NCI-H460 (cell line): ENCODE data around the gene NOP14. TPM values are rescaled to one million over a fixed set of nuclear protein-coding genes. Genes with fewer than 3 reads are reported as not detected.
"Not testable (repeated sequence)": the region's sequence is repeated elsewhere in the genome, so short reads cannot be mapped to it uniquely, and the experiment has no call there.

Source experiments
- DNase-seq: peaks from one replicate; pipeline ENCODE4 v3.0.0-alpha.2; 2016; ENCODE audit warnings: low read depth; ENCODE audit errors: extremely low read depth
- total RNA-seq: library from RNA; depleted of rRNA; stranded (reverse); fragments of >200 nt; shearing (Covaris generic); gene quantifications from 2 replicates; pipeline ENCODE4 v1.2.3, GENCODE V29; 2014

NOP14 gene
- total RNA-seq, 1 experiment from 2014 or later: 37.1 TPM

DNA sequence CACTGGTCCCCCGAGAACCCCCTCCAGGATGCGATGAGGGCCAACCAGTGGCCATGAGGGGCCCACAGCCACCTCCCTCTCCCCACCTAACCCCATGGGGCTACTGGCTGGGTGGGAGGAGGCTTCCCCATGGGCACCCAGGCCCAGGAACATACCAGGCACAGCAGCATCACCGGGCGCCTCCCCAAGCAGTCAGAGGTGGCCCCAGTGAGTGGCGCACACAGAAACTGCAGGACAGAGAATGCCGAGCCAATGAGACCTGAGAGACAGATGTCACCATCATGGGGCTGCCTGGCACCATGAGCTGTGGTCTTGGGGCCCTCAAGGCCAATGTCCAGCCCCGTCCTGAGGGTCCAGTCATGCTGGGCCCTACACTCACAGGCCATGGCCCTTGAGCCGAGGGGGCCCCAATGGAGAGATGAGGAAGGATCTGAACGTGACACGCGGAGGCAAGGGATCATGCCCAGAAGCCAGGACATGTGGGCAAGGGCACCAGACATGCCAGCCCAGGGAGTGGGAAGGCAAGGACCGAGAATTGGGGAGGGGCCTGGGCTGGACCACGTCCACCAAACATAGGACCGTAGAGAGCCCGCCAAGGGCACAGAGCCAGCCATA, 30.1 kb downstream of the NOP14 start:
- DNase-seq: no peak

GRCh38 chr4:2932321-2932950, 30.8 kb downstream of the NOP14 start:
- no peak for DNase-seq

- DNase-seq: no peak
These were observed 31.5 kb downstream of the NOP14 start for GRCh38 chr4:2931512-2932301.

DNA sequence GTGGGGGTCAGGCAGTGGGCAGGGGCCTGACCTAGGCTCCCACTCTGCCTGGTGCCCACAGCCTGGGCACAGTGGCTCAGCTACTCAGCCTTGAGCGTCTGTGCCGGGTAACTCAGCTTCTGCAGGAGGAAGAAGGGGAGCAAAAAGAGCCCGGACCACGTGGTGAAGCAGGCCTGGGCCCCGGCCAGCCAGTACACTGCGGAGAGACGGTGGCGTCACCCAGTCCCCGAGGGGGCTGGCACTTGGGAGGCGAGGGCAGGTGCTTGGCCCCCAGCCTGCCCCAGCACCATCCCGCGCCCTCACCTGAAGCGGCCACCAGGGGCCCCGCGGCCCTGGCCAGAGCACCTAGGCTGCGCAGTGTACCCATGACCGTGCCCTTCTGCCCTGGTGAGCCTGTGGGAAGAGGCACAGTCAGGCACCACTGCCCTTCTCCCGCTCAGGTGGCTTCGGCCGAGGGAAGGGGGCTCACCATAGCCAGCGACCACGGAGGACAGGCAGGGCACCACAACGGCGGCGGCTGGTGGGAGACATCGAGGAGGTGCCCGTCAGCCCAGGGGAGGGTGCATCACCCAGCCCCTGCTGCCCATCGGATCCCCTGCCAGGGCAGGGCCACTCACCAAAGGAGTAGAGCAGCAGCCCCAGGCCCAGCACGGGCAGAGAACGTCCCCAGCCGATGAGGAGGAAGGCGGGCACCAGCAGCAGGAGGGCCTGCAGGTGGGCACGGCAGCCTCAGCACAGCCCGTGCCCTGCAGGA, 32.3 kb downstream of the NOP14 start:
- no peak for DNase-seq

DNA sequence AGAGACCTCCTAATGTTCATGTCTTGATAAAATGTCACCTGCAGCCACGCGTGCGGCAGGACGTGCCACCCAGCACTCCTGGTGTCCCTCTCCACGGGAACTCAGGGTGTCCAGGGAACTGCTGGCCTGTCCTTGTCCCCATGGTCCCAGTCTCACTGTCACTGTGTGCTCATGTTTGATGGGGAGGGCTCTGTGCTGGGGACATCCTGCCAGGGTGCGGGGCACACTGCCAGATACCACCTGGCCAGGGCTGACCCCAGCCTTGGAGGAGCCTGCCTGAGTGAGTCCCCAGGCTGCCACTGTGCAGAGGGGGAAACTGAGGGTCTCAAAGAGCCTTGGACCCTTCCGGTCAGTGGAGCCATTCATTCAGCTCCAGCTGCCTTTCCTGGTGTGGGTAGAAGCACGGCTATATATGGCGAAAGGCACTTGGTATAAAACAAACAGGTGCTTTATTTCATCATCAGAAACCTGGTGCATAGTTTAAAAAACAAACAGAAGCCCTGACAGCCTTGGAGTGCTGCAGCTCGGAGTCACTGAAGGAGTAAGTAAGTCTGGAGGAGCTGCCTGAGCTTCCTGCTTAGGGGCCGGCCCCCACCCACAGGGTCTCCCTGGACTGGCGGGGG, 33.0 kb downstream of the NOP14 start:
- no peak for DNase-seq

DNA sequence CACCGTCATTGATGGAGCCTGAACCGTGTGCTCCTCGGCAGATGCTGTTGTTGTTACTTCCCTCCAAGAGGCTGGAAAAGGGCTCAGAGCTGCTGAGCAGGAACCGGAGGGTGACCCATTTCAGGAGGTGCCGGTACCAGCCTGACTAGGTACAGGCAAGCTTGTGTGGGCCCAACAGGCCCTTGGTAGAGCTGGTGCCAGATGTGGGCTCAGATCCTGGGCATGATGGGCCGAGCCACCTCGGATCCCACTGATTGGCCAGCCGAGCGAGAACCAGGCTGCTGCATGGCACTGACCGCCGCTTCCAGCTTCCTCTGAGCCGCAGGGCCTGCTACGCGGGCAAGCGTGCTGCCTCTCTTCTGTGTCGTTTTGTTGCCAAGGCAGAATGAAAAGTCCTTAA, 33.7 kb downstream of the NOP14 start:
- DNase-seq: no peak

- DNase-seq: no peak
These were observed 34.7 kb downstream of the NOP14 start for GRCh38 chr4:2928242-2929176.

GRCh38 chr4:2927696-2928075, 35.5 kb downstream of the NOP14 start:
- DNase-seq: no peak

DNA sequence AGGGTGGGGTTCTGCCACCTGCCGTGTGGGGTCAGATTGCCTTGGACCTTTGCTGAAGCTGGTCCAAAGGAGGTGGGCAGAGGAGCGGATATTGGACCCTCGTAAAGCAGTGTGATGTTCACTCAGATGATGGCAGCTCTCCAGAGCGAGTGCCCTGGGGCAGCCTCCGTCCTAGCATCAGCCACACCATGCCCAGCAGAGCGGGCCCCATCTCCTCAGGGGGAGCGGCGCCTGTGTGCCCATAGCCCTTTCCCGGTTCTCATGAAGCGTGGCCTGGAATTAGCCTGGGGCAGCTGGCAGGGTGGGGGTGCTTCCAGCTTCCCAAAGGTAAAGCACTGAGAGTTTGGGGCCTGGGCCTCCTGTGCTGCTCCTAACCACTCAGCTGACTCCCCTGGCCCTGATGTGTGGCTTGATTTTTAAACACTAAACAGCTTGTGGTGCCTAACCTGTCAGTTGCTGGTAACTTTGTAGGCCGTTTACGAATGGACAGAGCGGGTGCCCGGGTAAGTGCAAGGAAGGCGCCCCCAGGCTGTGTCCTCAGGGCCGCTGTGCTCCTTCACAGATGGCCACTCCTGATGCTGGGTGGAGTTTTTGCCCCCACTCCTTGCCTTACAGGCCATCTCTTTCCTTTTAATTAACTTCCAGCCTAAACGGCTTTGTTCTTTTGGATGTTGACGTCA, 36.0 kb downstream of the NOP14 start:
- no peak for DNase-seq

DNA sequence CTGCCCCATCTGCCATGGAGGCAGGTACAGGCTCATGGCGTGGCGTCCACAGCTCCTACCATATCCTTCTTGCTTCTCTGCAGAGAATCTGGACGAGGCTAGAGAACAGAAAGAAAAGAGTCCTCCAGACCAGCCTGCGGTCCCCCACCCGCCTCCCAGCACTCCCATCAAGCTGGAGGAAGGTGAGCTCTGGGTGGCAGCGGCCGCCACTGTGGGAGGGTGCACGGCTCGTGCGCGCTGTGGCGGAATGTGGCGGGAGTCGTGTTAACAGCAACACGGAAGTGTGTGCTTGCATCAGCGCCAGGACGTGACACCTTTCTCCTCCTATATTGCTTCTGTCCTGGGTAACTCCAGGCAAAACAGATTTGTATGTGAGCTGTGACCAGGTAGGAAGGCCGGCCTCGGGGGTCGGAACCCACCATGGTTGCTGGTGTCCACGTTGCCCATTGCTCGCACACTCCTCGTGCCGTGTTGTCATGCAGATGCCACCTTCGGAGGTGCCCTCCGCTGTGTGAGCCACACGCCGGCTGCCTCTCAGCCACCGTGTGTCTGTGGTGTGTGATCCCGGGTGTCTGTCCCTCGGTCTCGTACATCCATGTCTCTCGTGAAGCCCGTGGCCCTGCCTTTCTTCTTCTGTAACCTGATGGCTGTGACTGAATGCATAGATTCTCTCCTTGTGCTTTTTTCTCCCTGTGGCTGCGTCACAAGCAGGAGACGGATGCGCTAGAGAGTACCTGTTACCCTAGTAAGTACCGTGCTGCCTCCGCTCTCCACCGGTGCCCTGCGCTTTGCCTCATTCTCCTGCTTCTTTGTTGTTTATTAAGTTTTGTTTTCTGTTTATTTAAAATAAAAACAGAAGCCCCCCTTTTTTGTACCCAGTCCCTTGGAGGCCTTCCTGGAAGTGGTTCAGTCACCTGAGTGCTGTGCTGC, 37.0 kb downstream of the NOP14 start:
- DNase-seq: no peak

DNA sequence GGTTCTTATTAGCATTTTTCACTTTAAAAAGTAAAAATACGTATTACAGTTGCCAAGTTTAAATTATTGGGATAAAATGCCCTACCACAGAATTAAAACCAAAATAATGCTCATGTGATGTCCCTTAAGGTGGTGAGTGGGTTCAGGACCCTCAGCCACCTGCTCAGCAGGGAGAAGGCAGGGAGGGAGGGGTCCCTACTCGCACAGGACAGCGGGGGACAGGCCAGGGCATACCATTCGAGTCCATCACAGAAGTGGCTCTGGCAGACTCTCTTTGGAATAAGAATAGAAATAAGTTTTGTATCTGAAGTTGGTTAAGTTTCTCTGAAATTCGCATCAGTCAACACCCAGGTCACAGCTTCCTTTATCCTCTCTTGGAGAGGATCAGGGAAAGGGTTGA, 37.7 kb downstream of the NOP14 start:
- no peak for DNase-seq

DNA sequence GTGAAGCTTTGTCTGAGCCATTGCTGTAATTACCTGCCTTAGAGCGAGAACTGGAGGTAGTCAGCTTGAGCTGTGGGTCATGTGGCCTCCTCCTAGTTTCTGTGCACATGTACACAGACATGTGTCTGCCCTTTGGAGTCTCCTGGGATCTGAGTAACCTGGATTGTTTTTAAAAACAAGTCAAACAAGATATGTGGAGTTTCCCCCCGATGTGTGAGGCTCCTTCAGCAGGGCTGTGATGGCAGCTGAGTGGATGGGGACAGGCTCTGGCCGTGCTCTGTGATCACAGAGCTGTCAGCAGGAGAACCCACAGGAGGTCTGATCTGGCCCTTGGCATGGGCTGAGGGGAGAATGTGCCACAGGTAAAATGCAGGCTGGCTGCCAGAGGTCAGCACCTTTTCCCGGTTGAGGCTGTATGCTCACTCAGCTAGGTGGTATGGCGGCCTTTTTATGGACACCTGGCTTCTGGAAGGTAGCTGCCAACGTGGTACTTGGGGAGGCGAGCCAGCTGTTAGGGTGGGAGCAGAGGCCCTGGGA, 38.4 kb downstream of the NOP14 start:
- no peak for DNase-seq

GRCh38 chr4:2924286-2924685, 38.9 kb downstream of the NOP14 start:
- no peak for DNase-seq

DNA sequence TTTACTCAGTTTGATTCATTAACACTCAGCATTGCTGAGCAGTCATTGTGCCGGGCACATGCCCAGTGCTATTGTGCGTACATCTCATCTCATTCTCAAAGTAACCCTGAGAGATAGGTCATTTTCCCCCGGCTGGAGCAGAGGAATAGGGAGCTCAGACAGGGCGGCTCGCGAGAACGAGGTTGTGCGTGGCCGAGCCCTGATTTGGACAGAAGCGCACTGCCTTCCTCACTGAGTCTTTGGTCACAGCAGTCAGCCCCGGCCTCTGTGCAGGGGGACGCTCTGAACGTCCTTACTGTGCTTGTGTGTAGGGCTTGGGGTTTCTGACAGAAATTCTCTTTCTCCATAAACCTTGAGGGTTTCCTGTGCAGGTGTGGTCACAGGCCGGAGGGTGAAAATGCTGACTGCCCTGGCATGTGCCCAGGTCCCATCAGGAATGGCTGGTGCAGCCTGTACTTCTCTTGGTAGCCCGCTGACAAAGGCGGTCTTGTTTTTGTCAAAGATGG, 39.5 kb downstream of the NOP14 start:
- no peak for DNase-seq

GRCh38 chr4:2923141-2923551, 40.1 kb downstream of the NOP14 start:
- no peak for DNase-seq

DNA sequence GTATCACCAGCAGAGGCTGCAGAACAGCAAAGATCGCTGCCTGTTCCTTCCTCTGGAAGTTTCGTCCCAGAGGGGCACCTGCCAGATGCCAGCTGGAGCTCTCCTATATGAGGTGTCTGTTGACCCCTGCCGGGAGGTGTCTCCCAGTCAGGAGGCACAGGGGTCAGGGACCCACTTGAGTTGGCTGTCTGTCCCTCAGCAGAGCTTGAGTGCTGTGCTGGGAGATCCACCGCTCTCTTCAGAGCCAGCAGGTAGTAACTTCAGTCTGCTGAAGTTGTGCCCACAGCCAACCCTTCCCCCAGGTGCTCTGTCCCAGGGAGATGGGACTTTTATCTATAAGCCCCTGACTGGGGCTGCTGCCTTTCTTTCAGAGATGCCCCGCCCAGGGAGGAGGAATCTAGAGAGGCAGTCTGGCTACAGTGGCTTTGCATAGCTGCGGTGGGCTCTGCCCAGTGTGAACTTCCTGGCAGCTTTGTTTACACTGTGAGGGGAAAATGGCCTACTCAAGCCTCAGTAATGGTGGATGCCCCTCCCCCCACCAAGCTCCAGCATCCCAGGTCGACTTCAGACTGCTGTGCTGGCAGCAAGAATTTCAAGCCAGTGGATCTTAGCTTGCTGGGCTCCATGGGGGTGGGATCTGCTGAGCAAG, 40.6 kb downstream of the NOP14 start:
- DNase-seq: not testable (repeated sequence)

- not testable (repeated sequence) for DNase-seq
These were observed 44.5 kb downstream of the NOP14 start for GRCh38 chr4:2918714-2919113.
